ENCODE data around the gene MROH2A. TPM values are rescaled to one million over a fixed set of nuclear protein-coding genes. Genes with fewer than 3 reads are reported as not detected.

The MROH2A gene
- total RNA-seq, 1 donor from 2014 or later, result not detected

DNA sequence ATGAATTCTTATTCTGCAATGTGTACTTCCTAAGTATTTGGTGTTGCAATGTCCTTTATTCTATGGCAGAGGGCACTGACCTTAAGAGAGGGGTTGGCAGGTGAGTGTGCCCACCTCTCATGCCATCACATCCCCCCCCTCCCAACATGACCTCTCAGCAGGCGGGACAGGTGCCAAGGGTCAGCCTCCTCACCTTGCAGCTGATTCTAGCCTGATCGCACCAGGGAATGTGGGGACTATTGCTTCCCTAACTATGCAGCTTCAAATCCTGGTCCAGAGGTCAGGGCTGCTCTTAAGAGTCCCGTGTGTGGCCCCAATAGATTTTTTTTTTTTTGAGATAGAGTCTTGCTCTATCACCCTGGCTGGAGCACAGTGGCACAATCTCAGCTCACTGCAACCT is 66.7 kb downstream of the MROH2A start:
- H3K4me3 ChIP-seq, result no peak overlapping the region
- intact Hi-C loops (cut with micrococcal nuclease), result no loop called here
- TF ChIP-seq, protein P1, sequence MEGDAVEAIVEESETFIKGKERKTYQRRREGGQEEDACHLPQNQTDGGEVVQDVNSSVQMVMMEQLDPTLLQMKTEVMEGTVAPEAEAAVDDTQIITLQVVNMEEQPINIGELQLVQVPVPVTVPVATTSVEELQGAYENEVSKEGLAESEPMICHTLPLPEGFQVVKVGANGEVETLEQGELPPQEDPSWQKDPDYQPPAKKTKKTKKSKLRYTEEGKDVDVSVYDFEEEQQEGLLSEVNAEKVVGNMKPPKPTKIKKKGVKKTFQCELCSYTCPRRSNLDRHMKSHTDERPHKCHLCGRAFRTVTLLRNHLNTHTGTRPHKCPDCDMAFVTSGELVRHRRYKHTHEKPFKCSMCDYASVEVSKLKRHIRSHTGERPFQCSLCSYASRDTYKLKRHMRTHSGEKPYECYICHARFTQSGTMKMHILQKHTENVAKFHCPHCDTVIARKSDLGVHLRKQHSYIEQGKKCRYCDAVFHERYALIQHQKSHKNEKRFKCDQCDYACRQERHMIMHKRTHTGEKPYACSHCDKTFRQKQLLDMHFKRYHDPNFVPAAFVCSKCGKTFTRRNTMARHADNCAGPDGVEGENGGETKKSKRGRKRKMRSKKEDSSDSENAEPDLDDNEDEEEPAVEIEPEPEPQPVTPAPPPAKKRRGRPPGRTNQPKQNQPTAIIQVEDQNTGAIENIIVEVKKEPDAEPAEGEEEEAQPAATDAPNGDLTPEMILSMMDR (IDR thresholded peaks at IDR 0.05; ENCODE audit: borderline replicate concordance), result no peak
- H3K9me3 ChIP-seq (replicated peaks), result no peaks in the 10 kb centered on the region
- no peak for DNase-seq
- H3K27me3 ChIP-seq (ENCODE audit: low read depth), result peaks cover 16% of the 10 kb centered on the region
- H3K27ac ChIP-seq (replicated peaks), result no peak overlapping the region
- H3K36me3 ChIP-seq, result no peaks in the 10 kb centered on the region
- no peaks in the 10 kb centered on the region for H3K4me1 ChIP-seq

DNA sequence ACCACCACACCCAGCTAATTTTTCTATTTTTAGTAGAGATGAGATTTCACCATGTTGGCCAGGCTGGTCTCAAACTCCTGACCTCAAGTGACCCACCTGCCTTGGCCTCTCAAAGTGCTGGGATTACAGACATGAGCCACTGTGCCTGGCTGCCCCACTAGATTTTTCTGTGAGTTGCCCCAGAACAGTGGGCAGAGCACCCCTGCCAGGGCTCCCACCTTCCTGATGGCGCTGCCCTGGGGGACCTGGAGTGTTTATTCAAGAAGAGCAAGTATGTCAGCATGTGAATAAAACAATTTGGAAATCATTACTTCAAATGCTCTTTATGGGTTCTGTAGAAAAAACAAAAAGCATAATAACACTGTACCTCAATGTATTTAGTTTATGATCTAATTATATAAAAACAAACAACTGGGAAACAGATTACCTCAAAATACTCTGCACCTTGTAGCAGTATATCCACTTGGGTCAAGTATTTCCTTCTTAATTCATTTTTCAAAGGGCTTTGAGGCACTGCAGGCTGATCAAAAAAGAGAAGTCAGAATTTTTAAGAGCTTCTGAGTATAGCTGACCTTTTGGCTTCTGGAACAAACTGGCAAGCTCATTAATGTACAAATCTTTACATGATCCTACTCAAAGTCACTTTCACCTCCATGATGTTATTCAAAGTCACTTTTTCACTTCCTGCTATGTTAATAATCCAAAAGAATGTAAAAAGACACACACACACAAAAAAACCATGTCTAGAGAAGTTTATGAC is 67.4 kb downstream of the MROH2A start:
- DNase-seq, result no peak
- no peaks in the 10 kb centered on the region for H3K36me3 ChIP-seq
- TF ChIP-seq, protein P1 (IDR thresholded peaks at IDR 0.05; ENCODE audit: borderline replicate concordance), result no peak
- no peak overlapping the region for H3K4me3 ChIP-seq
- intact Hi-C loops (cut with micrococcal nuclease), result no loop called here
- no peaks in the 10 kb centered on the region for H3K9me3 ChIP-seq (replicated peaks)
- H3K27me3 ChIP-seq (ENCODE audit: low read depth), result peaks cover 16% of the 10 kb centered on the region
- H3K27ac ChIP-seq (replicated peaks), result no peak overlapping the region
- H3K4me1 ChIP-seq, result no peaks in the 10 kb centered on the region

DNA sequence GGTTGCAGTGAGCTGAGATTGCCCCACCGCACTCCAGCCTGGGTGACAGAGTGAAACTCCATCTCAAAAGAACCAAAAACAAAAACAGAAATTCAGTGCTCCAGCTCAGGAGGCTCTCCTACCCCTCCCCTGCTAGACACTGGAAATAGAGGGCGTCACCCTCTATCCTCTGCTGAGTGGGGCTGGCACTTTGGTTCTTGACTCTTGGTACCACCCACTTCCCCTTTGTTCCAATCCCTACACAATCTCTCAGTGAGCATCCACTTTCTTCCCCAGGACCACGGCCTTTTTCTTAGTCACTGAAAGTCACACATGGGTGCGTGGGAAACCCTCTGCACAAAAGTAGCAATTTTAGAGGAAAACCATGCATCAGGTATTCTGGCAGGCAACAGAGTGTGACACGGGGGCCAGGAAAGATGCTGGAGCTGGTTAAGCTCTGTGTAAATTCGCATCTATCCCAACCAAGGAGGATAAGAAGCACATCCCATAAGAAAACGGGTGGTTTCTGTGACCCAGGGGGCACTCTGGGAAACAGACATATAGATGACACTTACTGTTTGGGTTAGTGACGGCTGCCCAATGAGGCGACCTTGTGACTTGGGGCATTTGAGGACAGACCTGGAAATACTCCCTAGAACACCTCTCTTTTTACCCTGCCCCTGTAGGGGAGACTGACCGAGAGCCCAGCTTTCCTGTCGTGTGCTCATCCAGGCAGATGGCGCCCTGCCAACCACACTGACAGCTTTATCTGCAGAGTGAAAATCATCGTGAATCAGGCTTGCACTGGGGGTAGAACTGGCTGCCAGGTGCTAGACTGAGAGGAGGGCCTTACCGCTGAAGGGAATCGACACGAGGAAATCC is 68.5 kb downstream of the MROH2A start:
- H3K27ac ChIP-seq (replicated peaks), result no peak overlapping the region
- DNase-seq, result no peak
- no peaks in the 10 kb centered on the region for H3K36me3 ChIP-seq
- intact Hi-C loops (cut with micrococcal nuclease), result no loop called here
- no peaks in the 10 kb centered on the region for H3K4me1 ChIP-seq
- H3K27me3 ChIP-seq (ENCODE audit: low read depth), result peaks cover 28% of the 10 kb centered on the region
- TF ChIP-seq, protein P1 (IDR thresholded peaks at IDR 0.05; ENCODE audit: borderline replicate concordance), result no peak
- H3K4me3 ChIP-seq, result no peak overlapping the region
- H3K9me3 ChIP-seq (replicated peaks), result no peaks in the 10 kb centered on the region

DNA sequence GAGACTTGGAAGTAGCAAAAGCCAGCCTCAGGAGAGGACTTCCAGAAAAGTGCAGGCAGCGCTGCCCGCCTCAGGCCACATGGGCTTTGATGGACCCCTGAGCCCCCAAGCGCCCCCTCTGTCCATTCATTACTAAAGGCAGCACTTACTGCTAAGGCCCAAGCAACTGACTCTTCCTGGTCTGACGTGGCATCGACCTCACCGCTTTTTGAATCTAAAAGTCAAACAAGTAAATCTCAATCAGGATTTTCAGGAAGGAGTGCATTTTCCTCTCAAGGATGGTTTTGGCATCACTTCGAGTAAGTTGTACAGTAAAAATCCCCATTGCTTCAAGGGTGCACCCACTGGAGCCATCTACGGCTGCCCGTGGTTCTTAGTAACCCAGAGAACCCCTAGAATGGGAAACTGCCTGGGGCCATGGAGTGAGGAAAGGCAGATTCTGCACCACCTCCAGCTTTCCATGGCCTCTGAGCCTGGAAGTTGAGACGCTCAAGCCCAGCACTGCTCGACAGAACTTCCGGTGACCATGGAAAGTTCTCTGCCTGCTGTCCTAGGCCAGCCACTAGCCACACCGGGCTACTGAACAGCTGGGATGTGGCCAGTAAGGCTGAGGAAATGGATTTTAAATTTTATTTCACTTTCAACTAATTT is 69.2 kb downstream of the MROH2A start:
- Histone ChIP-seq H3K27me3 (ENCODE audit: low read depth) (peaks cover 35% of the 10 kb centered on the region), H3K4me1 (no peaks in the 10 kb centered on the region), H3K27ac (replicated peaks) (no peak overlapping the region), H3K36me3 (no peaks in the 10 kb centered on the region), H3K9me3 (replicated peaks) (no peaks in the 10 kb centered on the region), H3K4me3 (no peak overlapping the region)
- intact Hi-C loops (cut with micrococcal nuclease), result no loop called here
- TF ChIP-seq, protein P1 (IDR thresholded peaks at IDR 0.05; ENCODE audit: borderline replicate concordance), result no peak
- DNase-seq, result no peak

DNA sequence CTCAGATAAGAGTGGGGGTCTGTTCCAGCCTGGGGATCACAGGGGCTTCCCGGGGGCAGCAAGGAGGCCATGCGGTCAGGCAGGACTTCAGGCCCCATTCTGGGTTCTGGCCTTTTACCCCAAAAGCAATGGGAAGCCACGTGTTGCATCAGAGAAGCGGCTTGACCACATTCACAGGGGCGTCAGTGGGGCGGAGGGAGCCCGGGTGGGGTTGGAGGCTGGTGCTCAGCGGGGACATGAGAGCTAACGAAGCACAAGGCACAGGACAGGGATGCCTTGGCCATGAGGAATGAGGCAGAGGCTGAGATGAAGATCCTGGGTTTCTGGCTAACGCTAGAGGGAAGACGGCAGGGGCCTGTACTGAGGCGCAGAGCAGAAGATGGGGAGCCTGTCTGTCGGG is 70.1 kb downstream of the MROH2A start:
- peaks cover 42% of the 10 kb centered on the region for H3K27me3 ChIP-seq (ENCODE audit: low read depth)

More for the DNA sequence above, 70.1 kb downstream of the MROH2A start:
- Histone ChIP-seq H3K27ac (replicated peaks) (no peak overlapping the region), H3K4me1 (peaks cover under 1% of the 10 kb centered on the region), H3K36me3 (no peaks in the 10 kb centered on the region), H3K4me3 (no peak overlapping the region), H3K9me3 (replicated peaks) (no peaks in the 10 kb centered on the region)
- intact Hi-C loops (cut with micrococcal nuclease), result no loop called here
- TF ChIP-seq, protein P1 (IDR thresholded peaks at IDR 0.05; ENCODE audit: borderline replicate concordance), result no peak
- no peak for DNase-seq

Measured in left ventricle myocardium inferior (tissue), 1 donor.